Activated CD4-positive, alpha-beta memory T cell treated with anti-CD3 and anti-CD28 coated beads for 36 hours (primary cell): ENCODE measurements around the gene NCKAP5. TPM values are rescaled to one million over a fixed set of nuclear protein-coding genes. Genes with fewer than 3 reads are reported as not detected.

Source experiments
- CTCF ChIA-PET: fragments of 350-600 bp; sonication (Branson Sonifier 250); formaldehyde crosslinking; loops from one replicate; lab custom pipeline; 2021; ENCODE audit warnings: antibody characterized with exemption, inconsistent platforms; lab: Charles Lee
- POLR2A ChIA-PET: fragments of 350-600 bp; sonication (Branson Sonifier 250); formaldehyde crosslinking; loops from one replicate; lab custom pipeline; 2021; ENCODE audit warnings: antibody characterized with exemption; lab: Charles Lee
- DNase-seq: peaks from one replicate; pipeline ENCODE4 v3.0.0-alpha.2; 2020
- H3K27ac Mint-ChIP-seq: one replicate; pipeline ENCODE4 v1.8.0; 2021; ENCODE audit warnings: mixed read lengths
- H3K27me3 Mint-ChIP-seq: one replicate; pipeline ENCODE4 v1.8.0; 2021; ENCODE audit warnings: mixed read lengths
- H3K36me3 Mint-ChIP-seq: one replicate; pipeline ENCODE4 v1.8.0; 2021; ENCODE audit warnings: mixed read lengths
- H3K4me1 Mint-ChIP-seq: one replicate; pipeline ENCODE4 v1.8.0; 2021; ENCODE audit warnings: low read depth, mixed read lengths
- H3K4me3 Mint-ChIP-seq: one replicate; pipeline ENCODE4 v1.8.0; 2021; ENCODE audit warnings: mild to moderate bottlenecking, mixed read lengths
- H3K9me3 Mint-ChIP-seq: one replicate; pipeline ENCODE4 v1.8.0; 2021; ENCODE audit warnings: mixed read lengths
- intact Hi-C: fragments of 100-400 bp; cut with micrococcal nuclease; formaldehyde crosslinking; loops from one replicate; pipeline ENCODE4 v1.15.1; 2023
- total RNA-seq, 2 experiments: library from RNA; stranded (reverse); gene quantifications; one replicate each; pipeline ENCODE4 v1.2.3, GENCODE V29; 2021

NCKAP5 gene
- total RNA-seq, 2 experiments from 2014 or later, result not detected

DNA sequence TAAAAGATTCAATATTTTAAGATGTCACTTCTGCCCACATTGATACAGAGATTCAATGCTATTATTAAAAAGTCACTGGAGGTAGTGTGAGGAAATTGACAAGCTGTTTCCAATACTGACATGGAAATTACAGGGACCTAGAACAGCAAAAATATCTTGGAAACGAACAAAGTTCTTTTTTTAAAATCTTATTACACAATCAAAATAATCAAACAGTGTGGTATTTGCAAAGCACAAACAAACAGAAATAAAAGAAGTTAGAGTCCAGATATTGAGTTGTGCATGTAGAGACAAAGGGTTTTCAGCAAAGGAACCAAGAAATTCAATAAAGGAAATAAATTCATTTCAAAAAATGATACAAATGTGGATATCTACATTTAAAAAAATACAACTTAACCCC lies 369.6 kb downstream of the NCKAP5 start:
- DNase-seq, result no peak
- intact Hi-C loops, result no loop called here
- H3K4me3 Mint-ChIP-seq, result no peak overlapping the region
- no peaks in the 10 kb centered on the region for H3K4me1 Mint-ChIP-seq
- H3K9me3 Mint-ChIP-seq, result peaks cover 10% of the 10 kb centered on the region
- ChIA-PET POLR2A (no interaction called here), CTCF (no interaction called here)
- H3K36me3 Mint-ChIP-seq, result no peaks in the 10 kb centered on the region
- H3K27ac Mint-ChIP-seq, result no peak overlapping the region
- no peaks in the 10 kb centered on the region for H3K27me3 Mint-ChIP-seq

DNA sequence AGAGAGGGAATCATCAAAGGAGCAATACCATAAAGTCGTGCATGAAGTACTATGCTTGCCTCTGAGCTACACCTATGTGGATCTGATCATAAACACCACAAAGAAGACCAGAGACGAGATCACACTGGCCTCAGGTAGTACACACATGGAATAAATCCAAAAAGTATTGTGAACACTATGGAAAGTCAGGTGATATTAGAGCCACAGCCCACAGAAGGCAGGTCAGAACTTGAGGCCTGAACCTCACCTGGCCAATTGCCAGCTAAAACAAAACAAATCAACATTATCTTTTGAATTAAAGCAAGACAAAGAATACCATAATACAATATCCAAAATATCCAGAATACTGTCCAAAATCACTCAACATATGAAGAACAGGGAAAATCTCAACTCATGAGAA lies 371.1 kb downstream of the NCKAP5 start:
- no peak overlapping the region for H3K27ac Mint-ChIP-seq
- H3K4me3 Mint-ChIP-seq, result no peak overlapping the region
- no peaks in the 10 kb centered on the region for H3K36me3 Mint-ChIP-seq
- H3K4me1 Mint-ChIP-seq, result no peaks in the 10 kb centered on the region
- intact Hi-C loops, result no loop called here
- H3K9me3 Mint-ChIP-seq, result peaks cover 10% of the 10 kb centered on the region
- CTCF ChIA-PET, result no interaction called here
- no peak for DNase-seq
- H3K27me3 Mint-ChIP-seq, result no peaks in the 10 kb centered on the region
- POLR2A ChIA-PET, result no interaction called here

DNA sequence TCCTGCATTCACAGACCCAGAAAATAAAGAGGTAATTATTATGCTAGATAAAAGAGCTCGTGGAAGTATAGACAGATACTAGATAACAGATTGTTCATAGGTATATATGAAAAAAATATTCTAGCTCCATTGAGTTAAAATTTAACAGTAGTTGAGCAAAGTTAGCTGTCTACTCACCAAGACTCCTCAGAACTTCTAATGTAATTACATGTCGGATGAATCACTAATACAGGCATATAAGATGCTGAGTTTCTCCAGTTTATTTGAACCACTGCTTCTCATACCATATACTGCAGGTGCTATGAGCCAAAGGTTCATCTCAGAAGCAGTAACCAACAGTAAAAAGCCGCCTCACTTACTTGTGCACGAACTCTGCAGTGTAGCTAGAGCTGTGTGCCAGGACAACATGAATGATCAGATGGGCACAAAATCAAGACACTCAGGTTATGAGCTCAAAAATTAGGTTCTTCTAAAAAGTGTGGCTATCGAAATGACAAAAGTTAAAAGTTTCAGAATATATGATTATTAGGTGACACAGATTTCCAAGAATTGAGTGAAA lies 373.4 kb downstream of the NCKAP5 start:
- Mint-ChIP-seq H3K27ac (no peak overlapping the region), H3K36me3 (no peaks in the 10 kb centered on the region), H3K4me1 (no peaks in the 10 kb centered on the region), H3K4me3 (no peak overlapping the region), H3K9me3 (peaks cover 4% of the 10 kb centered on the region), H3K27me3 (no peaks in the 10 kb centered on the region)
- intact Hi-C loops, result no loop called here
- DNase-seq, result no peak
- ChIA-PET CTCF (no interaction called here), POLR2A (no interaction called here)

DNA sequence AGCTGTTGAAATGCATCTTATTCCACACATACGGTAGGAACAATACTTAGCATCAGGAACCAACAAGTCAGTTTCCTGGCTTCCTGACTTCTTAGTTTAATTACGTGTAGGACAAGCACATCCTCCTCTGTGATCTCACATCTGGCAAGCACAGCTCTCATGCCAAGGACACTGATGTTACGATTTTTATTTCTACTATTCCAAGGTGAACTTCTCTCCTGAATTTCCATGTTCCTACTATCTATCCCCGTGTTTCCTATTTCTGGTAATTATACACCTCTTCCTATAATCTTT lies 374.0 kb downstream of the NCKAP5 start:
- H3K4me1 Mint-ChIP-seq, result no peaks in the 10 kb centered on the region
- ChIA-PET CTCF (no interaction called here), POLR2A (no interaction called here)
- peaks cover 4% of the 10 kb centered on the region for H3K9me3 Mint-ChIP-seq
- no peak overlapping the region for H3K4me3 Mint-ChIP-seq
- H3K27me3 Mint-ChIP-seq, result no peaks in the 10 kb centered on the region
- H3K36me3 Mint-ChIP-seq, result no peaks in the 10 kb centered on the region
- no peak for DNase-seq
- intact Hi-C loops, result no loop called here
- no peak overlapping the region for H3K27ac Mint-ChIP-seq

DNA sequence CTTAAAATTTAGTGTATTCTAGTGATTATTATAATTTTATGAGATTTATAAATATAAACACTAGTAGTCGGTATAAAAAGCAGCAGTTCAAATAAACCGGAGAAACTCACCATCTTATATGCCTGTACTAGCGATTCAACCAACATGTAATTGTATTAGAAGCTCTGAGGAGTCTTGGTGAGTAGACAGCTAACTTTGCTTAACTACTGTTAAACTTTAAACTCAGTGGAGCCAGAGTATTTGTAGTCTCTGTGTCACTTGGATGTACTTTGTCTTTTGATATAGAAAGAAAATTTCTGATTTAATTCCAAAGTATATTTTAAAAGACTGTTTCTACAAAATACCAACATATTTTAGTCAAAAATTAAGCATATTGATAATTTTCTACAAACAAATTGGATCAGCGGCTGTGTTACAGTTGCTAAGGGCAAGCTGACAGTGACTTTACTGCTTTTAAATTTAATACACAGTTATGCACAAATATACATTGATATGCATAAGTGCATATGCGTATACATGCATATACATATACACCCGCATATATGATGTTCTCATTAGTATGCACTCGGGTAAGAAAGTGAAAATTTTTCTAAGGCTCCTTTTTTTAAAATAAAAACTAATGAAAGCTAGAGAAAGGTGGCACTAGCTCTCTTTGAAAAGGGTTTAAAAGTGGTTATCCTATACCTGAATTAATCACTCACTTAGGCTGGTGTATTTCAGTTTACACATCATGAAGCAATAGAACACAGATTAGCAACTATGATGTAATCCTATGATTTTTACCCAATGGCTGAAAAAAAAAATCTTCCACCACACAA lies 374.5 kb downstream of the NCKAP5 start:
- Mint-ChIP-seq H3K4me3 (no peak overlapping the region), H3K27me3 (no peaks in the 10 kb centered on the region), H3K36me3 (no peaks in the 10 kb centered on the region), H3K27ac (no peak overlapping the region), H3K4me1 (no peaks in the 10 kb centered on the region), H3K9me3 (peaks cover 4% of the 10 kb centered on the region)
- POLR2A ChIA-PET, result no interaction called here
- CTCF ChIA-PET, result no interaction called here
- intact Hi-C loops, result no loop called here
- no peak for DNase-seq

DNA sequence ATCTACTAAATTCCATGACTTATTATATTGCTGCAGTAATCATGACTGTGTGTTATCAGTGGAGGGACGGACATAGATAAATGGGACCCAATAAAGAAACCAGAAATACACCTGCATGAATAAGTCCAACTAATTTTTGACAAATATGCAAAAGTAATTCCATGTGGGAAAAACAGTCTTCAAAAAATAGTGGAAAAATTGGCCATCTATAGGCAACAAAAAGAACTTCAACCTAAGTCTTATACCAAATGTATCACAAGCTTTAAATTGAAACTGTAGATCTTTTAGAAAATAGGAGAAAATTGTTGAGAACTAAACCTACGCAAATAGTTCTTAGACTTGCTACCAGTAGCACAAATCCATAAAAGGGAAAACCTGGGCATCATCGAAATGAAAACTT lies 376.2 kb downstream of the NCKAP5 start:
- Mint-ChIP-seq H3K4me1 (no peaks in the 10 kb centered on the region), H3K36me3 (no peaks in the 10 kb centered on the region), H3K27me3 (no peaks in the 10 kb centered on the region), H3K9me3 (peaks cover 13% of the 10 kb centered on the region), H3K27ac (no peak overlapping the region), H3K4me3 (no peak overlapping the region)
- ChIA-PET CTCF (no interaction called here), POLR2A (no interaction called here)
- DNase-seq, result no peak
- intact Hi-C loops, result no loop called here

DNA sequence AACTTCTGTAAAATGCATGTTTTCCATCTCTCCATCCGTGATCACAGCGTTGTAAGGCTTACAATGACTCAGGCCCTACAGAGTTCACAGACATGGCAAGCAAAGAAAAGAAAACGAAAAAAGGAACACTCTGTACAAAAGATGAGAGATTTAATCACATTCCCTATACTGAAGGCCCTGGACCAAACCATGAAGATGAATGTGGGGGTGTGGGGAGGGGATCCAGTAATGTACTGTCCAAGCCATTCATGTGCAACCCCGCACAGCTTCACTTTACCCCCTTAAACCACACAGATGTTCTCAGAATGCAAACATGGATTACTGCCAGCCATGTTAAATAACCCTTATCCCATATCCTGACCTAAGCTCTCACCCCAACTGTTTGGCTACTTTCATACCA lies 391.1 kb downstream of the NCKAP5 start:
- intact Hi-C loops, result no loop called here
- CTCF ChIA-PET, result no interaction called here
- Mint-ChIP-seq H3K4me1 (no peaks in the 10 kb centered on the region), H3K4me3 (no peak overlapping the region), H3K9me3 (no peaks in the 10 kb centered on the region), H3K27ac (no peak overlapping the region), H3K27me3 (no peaks in the 10 kb centered on the region), H3K36me3 (no peaks in the 10 kb centered on the region)
- POLR2A ChIA-PET, result no interaction called here
- no peak for DNase-seq

DNA sequence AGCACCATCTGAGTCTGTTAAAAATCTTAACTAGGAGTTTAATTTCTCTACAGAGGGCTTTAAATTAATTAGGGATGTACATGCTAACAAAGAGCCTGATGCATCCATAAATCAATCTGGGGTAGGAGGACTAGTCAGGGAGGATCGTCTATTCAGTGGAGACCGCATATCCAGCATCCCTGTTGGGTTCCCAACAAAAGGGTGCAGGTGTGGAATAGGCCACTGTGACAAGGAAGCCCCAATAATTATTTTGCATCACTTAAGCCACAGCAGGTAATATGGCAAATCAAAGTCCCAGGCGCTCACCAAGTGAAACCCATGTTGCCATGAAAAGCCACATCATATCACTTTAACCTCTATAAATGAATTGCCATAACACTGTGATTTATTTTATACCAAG lies 392.3 kb downstream of the NCKAP5 start:
- intact Hi-C loops, result no loop called here
- Mint-ChIP-seq H3K27ac (no peak overlapping the region), H3K36me3 (no peaks in the 10 kb centered on the region), H3K4me1 (no peaks in the 10 kb centered on the region), H3K9me3 (no peaks in the 10 kb centered on the region), H3K4me3 (no peak overlapping the region), H3K27me3 (no peaks in the 10 kb centered on the region)
- DNase-seq, result no peak
- ChIA-PET POLR2A (no interaction called here), CTCF (no interaction called here)

DNA sequence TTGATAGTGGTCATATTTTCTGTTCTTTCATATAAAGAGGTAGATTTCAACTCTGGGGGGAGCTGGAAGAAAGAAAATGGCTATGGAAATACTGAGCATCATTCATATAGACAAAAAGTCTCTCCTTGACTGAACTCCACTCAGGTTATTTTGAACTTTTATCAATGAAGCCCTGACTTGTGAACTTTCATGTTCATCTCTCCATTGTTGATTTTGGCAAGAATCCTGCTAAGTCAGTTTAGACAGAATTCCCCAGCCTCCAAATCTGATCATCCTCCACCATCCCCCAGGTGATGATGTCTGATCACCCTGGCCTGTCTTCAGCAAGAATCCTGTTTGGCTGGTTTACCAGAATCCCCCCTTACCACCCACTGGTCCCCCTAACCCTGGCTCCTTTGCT lies 395.0 kb downstream of the NCKAP5 start:
- H3K27ac Mint-ChIP-seq, result no peak overlapping the region
- no peak overlapping the region for H3K4me3 Mint-ChIP-seq
- intact Hi-C loops, result no loop called here
- ChIA-PET POLR2A (no interaction called here), CTCF (interaction anchor here (0.7 kb wide), 1 partner anchor 15 kb away, joined by 3 read pairs; no protein-coding TSS in a partner anchor)
- no peaks in the 10 kb centered on the region for H3K27me3 Mint-ChIP-seq
- no peaks in the 10 kb centered on the region for H3K9me3 Mint-ChIP-seq
- H3K4me1 Mint-ChIP-seq, result no peaks in the 10 kb centered on the region
- DNase-seq, result no peak
- H3K36me3 Mint-ChIP-seq, result no peaks in the 10 kb centered on the region

DNA sequence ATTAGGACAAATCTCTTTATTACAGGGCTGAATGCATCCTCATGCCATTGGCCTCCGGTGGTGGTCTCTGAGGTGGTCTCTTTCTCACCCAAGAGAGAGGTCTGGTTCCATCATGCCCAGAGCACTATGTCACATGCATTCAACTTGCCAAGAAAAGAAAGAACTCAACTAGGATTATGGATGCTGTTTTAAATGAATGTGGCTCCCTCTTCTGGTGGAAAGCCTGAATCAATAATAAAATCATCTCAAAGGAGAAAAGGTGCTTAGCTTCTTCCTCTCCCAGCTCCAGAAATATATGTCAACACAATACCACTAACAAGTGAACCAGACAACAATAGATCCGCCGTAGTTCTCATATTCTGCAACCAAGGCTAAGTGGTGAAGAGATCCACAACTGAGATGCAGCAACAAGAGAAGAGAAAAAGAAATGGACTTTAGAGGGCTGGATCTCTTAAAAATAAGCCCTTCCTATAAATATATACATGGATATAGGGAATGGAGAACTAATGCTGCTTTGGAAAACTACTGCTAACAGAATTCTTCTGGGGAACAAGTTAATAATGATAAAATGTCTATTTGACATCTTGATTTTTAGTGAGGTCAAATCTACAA lies 396.8 kb downstream of the NCKAP5 start:
- Mint-ChIP-seq H3K4me3 (no peak overlapping the region), H3K27ac (no peak overlapping the region), H3K9me3 (no peaks in the 10 kb centered on the region), H3K36me3 (no peaks in the 10 kb centered on the region), H3K4me1 (no peaks in the 10 kb centered on the region), H3K27me3 (no peaks in the 10 kb centered on the region)
- intact Hi-C loops, result no loop called here
- CTCF ChIA-PET, result no interaction called here
- POLR2A ChIA-PET, result no interaction called here
- DNase-seq, result no peak

DNA sequence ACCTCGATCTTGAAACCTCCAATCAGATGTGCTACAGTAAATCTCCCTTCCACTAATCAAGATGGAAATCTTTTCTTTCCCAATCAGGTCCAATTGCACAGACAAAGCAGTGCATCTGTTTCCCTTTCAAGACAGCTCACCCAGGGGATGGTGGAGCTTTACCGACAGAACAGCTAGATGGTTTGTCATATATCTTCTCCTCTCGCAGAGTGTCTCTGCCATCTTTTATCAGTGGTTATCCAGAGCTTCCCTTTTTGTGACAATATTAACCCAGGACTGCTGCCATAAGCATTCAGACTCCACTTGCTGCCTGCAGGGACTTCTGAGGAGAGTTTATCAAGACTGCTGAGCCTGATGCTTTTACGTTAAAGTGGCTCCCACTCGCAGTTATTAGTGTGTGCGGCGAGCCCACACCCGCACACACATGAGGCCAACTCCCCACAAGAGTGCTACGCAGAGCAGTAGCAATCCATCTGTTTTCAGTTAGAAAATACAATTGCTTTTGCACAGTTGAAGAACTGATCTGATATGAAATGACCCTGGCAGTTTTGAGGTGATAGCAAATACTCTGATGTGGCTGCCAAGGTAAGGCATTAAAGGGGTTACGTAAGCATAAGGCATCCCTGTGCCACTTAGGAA lies 398.9 kb downstream of the NCKAP5 start:
- Mint-ChIP-seq H3K27me3 (no peaks in the 10 kb centered on the region), H3K4me1 (no peaks in the 10 kb centered on the region), H3K27ac (no peak overlapping the region), H3K36me3 (no peaks in the 10 kb centered on the region), H3K4me3 (no peak overlapping the region), H3K9me3 (no peaks in the 10 kb centered on the region)
- intact Hi-C loops, result no loop called here
- ChIA-PET CTCF (no interaction called here), POLR2A (no interaction called here)
- DNase-seq, result no peak

DNA sequence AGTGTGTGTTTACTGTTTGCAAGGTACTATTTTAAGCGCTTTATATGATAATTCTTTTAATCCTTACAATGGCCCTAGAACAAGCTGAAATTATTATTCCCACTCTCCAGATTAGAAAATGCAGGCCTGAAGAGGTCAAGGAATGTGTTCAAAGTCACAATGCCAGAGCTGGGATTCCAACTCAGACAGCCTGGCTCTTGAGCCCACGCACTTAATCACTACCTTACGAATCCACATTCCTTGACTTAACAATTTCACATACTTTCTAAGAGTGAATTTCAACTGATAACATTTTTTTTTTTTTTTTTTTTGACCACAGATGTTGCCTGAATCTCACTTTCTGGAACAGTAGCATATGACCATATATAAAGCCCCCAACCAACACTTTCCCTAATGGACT lies 400.3 kb downstream of the NCKAP5 start:
- no peaks in the 10 kb centered on the region for H3K27me3 Mint-ChIP-seq
- intact Hi-C loops, result no loop called here

More for the DNA sequence above, 400.3 kb downstream of the NCKAP5 start:
- Mint-ChIP-seq H3K4me3 (no peak overlapping the region), H3K9me3 (no peaks in the 10 kb centered on the region), H3K4me1 (no peaks in the 10 kb centered on the region), H3K27ac (no peak overlapping the region), H3K36me3 (no peaks in the 10 kb centered on the region)
- no peak for DNase-seq
- CTCF ChIA-PET, result no interaction called here
- POLR2A ChIA-PET, result no interaction called here
